Activated B cell treated with CpG ODN at 0.5 μM for 24 hours (primary cell): ENCODE measurements around the gene URM1. TPM values are rescaled to one million over a fixed set of nuclear protein-coding genes. Genes with fewer than 3 reads are reported as not detected.

Experiments
- ATAC-seq: fragments of 200-7000 bp; cut with Tn5 transposase; one replicate; pipeline ENCODE4 v1.10.0; 2021; ENCODE audit warnings: low read depth, mild to moderate bottlenecking, moderate library complexity
- CTCF ChIA-PET: fragments of 350-600 bp; sonication (Branson Sonifier 250); formaldehyde crosslinking; loops from one replicate; lab custom pipeline; 2021; ENCODE audit warnings: antibody characterized with exemption; lab: Charles Lee
- POLR2A ChIA-PET: fragments of 350-600 bp; sonication (Branson Sonifier 250); formaldehyde crosslinking; loops from one replicate; lab custom pipeline; 2021; ENCODE audit warnings: antibody characterized with exemption; lab: Charles Lee
- DNase-seq: peaks from one replicate; pipeline ENCODE4 v3.0.0; 2022
- H3K27ac Mint-ChIP-seq: one replicate; pipeline ENCODE4 v1.8.0; 2020; ENCODE audit warnings: mixed read lengths
- H3K27me3 Mint-ChIP-seq: one replicate; pipeline ENCODE4 v1.8.0; 2021; ENCODE audit warnings: mixed read lengths
- H3K36me3 Mint-ChIP-seq: one replicate; pipeline ENCODE4 v1.8.0; 2021; ENCODE audit warnings: low read depth, mixed read lengths
- H3K4me1 Mint-ChIP-seq: one replicate; pipeline ENCODE4 v1.8.0; 2021; ENCODE audit warnings: mixed read lengths
- H3K4me3 Mint-ChIP-seq: one replicate; pipeline ENCODE4 v1.8.0; 2020; ENCODE audit warnings: mild to moderate bottlenecking, mixed read lengths
- H3K9me3 Mint-ChIP-seq: one replicate; pipeline ENCODE4 v1.8.0; 2020; ENCODE audit warnings: mixed read lengths
- CTCF ChIP-seq: fragments of 200-600 bp; IDR thresholded peaks from one replicate; pipeline ENCODE4 v1.8.0; 2022; ENCODE audit warnings: antibody characterized with exemption, mild to moderate bottlenecking
- intact Hi-C: fragments of 100-400 bp; cut with micrococcal nuclease; formaldehyde crosslinking; loops from one replicate; pipeline ENCODE4 v1.15.1; 2024
- total RNA-seq: library from RNA; stranded (reverse); gene quantifications from 2 replicates; pipeline ENCODE4 v1.2.3, GENCODE V29; 2022

Gene URM1
- total RNA-seq, 1 donor from 2014 or later, result 55.8 TPM

DNA sequence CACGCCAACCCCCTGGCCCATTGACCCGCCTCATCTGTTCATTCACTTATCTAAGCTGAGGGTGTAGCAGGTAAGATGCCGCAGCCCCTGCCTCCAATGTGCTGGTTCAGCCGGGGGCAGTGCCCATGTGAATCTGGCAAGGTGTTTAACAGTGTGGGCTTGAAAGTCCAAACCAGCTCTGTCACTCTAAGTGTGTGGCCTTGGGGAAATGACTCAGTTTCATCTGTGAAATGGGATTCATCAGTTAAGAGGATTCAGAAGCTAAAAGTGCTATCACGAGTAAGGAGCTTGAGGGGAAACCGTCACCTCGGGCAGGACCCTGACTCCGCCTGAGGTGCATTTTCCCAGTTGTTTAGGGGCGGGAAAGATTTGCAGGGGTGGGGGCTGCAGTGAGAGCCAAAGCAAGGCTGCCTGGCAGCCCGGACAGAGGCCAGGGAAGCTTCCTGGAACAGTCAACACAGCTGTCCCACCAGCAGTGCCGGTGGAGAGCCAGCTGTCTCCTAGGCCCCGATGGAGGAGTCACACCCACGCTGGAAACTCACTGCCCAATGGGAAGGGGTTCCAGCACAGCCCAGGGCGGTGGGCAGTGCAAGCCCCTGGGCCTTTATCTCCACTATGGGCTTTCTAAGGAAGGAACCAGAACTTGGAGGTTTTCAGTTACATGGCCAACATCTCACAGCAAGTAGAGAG, 9.7 kb upstream of the URM1 start:
- ChIA-PET POLR2A (interaction anchor here (0.6 to 1.5 kb wide), 3 partner anchors 9 to 130 kb away, joined by 3 to 17 read pairs (median 6); partner anchors contain the start of gene URM1), CTCF (interaction anchor here (0.8 to 3.3 kb wide), 15 partner anchors 10 to 221 kb away, joined by 3 to 27 read pairs (median 4); partner anchors contain the start of genes CERCAM and URM1)
- Mint-ChIP-seq H3K27me3 (no peaks in the 10 kb centered on the region), H3K4me3 (peak overlapping the region; percentile 80), H3K4me1 (peaks cover 13% of the 10 kb centered on the region), H3K36me3 (no peaks in the 10 kb centered on the region), H3K27ac (no peak overlapping the region), H3K9me3 (no peaks in the 10 kb centered on the region)
- ATAC-seq, result no peak
- DNase-seq, result no peak
- intact Hi-C loops, result loop anchor here (5.0 kb wide), 1 partner anchor 64 kb away; no protein-coding TSS in a partner anchor
- no peak for TF ChIP-seq CTCF

GRCh38 chr9:128361986-128362646, 9.1 kb upstream of the URM1 start:
- DNase-seq (peak; percentile 48), ATAC-seq (peak; percentile 92)
- TF ChIP-seq CTCF, result peak; percentile 70
- no peaks in the 10 kb centered on the region for H3K9me3 Mint-ChIP-seq
- no peak overlapping the region for H3K27ac Mint-ChIP-seq
- ChIA-PET POLR2A (interaction anchor here (0.5 to 1.5 kb wide), 4 partner anchors 9 to 1491 kb away, joined by 3 to 17 read pairs (median 4); partner anchors contain the start of genes SLC27A4 and URM1), CTCF (interaction anchor here (0.8 to 3.3 kb wide), 17 partner anchors 8 to 221 kb away, joined by 3 to 27 read pairs (median 4); partner anchors contain the start of genes CERCAM and URM1)
- H3K27me3 Mint-ChIP-seq, result no peaks in the 10 kb centered on the region
- H3K36me3 Mint-ChIP-seq, result no peaks in the 10 kb centered on the region
- H3K4me3 Mint-ChIP-seq, result peak overlapping the region; percentile 80
- peaks cover 13% of the 10 kb centered on the region for H3K4me1 Mint-ChIP-seq
- intact Hi-C loops, result loop anchor here (1.0 to 5.0 kb wide), 3 partner anchors 9 to 65 kb away; partner anchors contain the start of gene URM1

GRCh38 chr9:128362774-128363173, 8.4 kb upstream of the URM1 start:
- Mint-ChIP-seq H3K27ac (no peak overlapping the region), H3K27me3 (no peaks in the 10 kb centered on the region), H3K4me3 (no peak overlapping the region), H3K9me3 (no peaks in the 10 kb centered on the region), H3K36me3 (no peaks in the 10 kb centered on the region), H3K4me1 (peaks cover 13% of the 10 kb centered on the region)
- TF ChIP-seq CTCF, result no peak
- intact Hi-C loops, result loop anchor here (1.0 to 5.0 kb wide), 3 partner anchors 9 to 65 kb away; partner anchors contain the start of gene URM1
- DNase-seq, result no peak
- ChIA-PET CTCF (interaction anchor here (1.0 to 3.3 kb wide), 13 partner anchors 9 to 220 kb away, joined by 3 to 27 read pairs (median 4); partner anchors contain the start of genes CERCAM and URM1), POLR2A (interaction anchor here (0.5 to 1.5 kb wide), 4 partner anchors 8 to 1491 kb away, joined by 3 to 17 read pairs (median 4); partner anchors contain the start of genes SLC27A4 and URM1)
- no peak for ATAC-seq

DNA sequence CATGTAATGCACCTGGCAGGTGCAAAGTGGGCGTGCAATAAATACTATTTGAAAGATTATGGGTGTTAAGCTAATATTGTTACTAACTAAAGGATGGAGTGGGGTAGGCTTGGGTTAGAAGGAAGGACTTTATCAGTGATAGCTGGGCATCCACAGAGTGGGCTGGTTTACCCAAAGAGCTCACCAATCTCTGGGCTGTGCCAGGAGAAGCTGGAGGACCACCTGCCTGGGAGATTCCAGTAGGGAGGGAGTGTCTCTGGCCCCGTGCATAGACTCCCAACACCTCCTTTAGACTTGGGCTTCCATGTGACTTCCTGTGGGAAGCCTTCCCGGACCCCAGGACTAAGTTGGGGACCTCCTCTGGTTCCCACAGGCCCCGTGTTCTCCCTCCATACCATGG, 5.6 kb upstream of the URM1 start:
- Mint-ChIP-seq H3K4me3 (no peak overlapping the region), H3K27ac (no peak overlapping the region), H3K4me1 (peaks cover 19% of the 10 kb centered on the region), H3K9me3 (no peaks in the 10 kb centered on the region), H3K27me3 (no peaks in the 10 kb centered on the region), H3K36me3 (no peaks in the 10 kb centered on the region)
- CTCF ChIA-PET, result no interaction called here
- intact Hi-C loops, result no loop called here
- TF ChIP-seq CTCF, result no peak
- POLR2A ChIA-PET, result no interaction called here
- ATAC-seq (no peak), DNase-seq (no peak)
